BLaER1 treated with 17β-estradiol and CSF1 and Interleukin-3, amounts not matched to agents 10 nM and 100 nM (cell line): Measurements from ENCODE around the gene NSD2.

ENCODE experiments used
- H3K27ac ChIP-seq, 11 experiments: shearing (Covaris generic); formaldehyde crosslinking; 2 replicates each; pipeline ENCODE4 v1.8.1; 2022
- H3K27me3 ChIP-seq, 11 experiments: shearing (Covaris generic); formaldehyde crosslinking; 2 replicates each; pipeline ENCODE4 v1.8.1; 2022
- H3K36me3 ChIP-seq, 11 experiments: shearing (Covaris generic); formaldehyde crosslinking; 2 replicates each; pipeline ENCODE4 v1.8.1; 2022
- H3K4me1 ChIP-seq, 10 experiments: shearing (Covaris generic); formaldehyde crosslinking; 2 replicates each; pipeline ENCODE4 v1.8.1; 2022
- H3K4me2 ChIP-seq, 11 experiments: shearing (Covaris generic); formaldehyde crosslinking; 2 replicates each; pipeline ENCODE4 v1.8.1; 2022
- H3K4me3 ChIP-seq, 10 experiments: shearing (Covaris generic); formaldehyde crosslinking; 2 replicates each; pipeline ENCODE4 v1.8.1; 2022
- H3K9ac ChIP-seq, 11 experiments: shearing (Covaris generic); formaldehyde crosslinking; 2 replicates each; pipeline ENCODE4 v1.8.1; 2022
- H3K9me3 ChIP-seq, 11 experiments: shearing (Covaris generic); formaldehyde crosslinking; replicated peaks in 1 of 11; 2 replicates each; pipeline ENCODE4 v1.8.1; 2022
- H4K20me1 ChIP-seq, 11 experiments: shearing (Covaris generic); formaldehyde crosslinking; 2 replicates each; pipeline ENCODE4 v1.8.1; 2022
- Cebpa-rat ChIP-seq, 11 experiments: shearing (Covaris generic); IDR thresholded peaks; 2 replicates each; pipeline ENCODE4 v1.8.1; 2022

NSD2 gene

GRCh38 chr4:1956631-1957030, 85.4 kb downstream of the NSD2 start:
- Histone ChIP-seq H3K27me3 (no peaks in the 10 kb centered on the region), H4K20me1 (peaks cover 0 to 50% (median 19%) of the 10 kb centered on the region in 11 experiments; a peak in 11 of 22 replicates), H3K27ac (no peak overlapping the region), H3K4me2 (no peak overlapping the region), H3K36me3 (peaks cover 95 to 100% (median 100%) of the 10 kb centered on the region in 11 experiments), H3K4me1 (no peaks in the 10 kb centered on the region), H3K9me3 (no peaks in the 10 kb centered on the region), H3K4me3 (no peak overlapping the region), H3K9ac (no peak overlapping the region)
- no peak for TF ChIP-seq Cebpa-rat (IDR thresholded peaks at IDR 0.05)

- H3K27me3 ChIP-seq: no peaks in the 10 kb centered on the region
- H3K9me3 ChIP-seq: no peaks in the 10 kb centered on the region
- no peak for TF ChIP-seq Cebpa-rat (IDR thresholded peaks at IDR 0.05)
- no peak overlapping the region for H3K4me3 ChIP-seq
- H3K9ac ChIP-seq: no peak overlapping the region
- H4K20me1 ChIP-seq: peaks cover 0 to 44% (median 19%) of the 10 kb centered on the region in 11 experiments; a peak in 10 of 22 replicates
- no peaks in the 10 kb centered on the region for H3K4me1 ChIP-seq
- H3K27ac ChIP-seq: no peak overlapping the region
- no peak overlapping the region for H3K4me2 ChIP-seq
- H3K36me3 ChIP-seq: peaks cover 95 to 100% (median 100%) of the 10 kb centered on the region in 11 experiments
Measured at GRCh38 chr4:1958276-1959103, 87.3 kb downstream of the NSD2 start.

- no peak for TF ChIP-seq Cebpa-rat (IDR thresholded peaks at IDR 0.05)
- H3K36me3 ChIP-seq: peaks cover 97 to 100% (median 100%) of the 10 kb centered on the region in 11 experiments
- H3K4me1 ChIP-seq: no peaks in the 10 kb centered on the region
- H3K4me2 ChIP-seq: no peak overlapping the region
- H3K4me3 ChIP-seq: no peak overlapping the region
- no peaks in the 10 kb centered on the region for H3K27me3 ChIP-seq
- H4K20me1 ChIP-seq: peaks cover 0 to 46% (median 19%) of the 10 kb centered on the region in 11 experiments; a peak in 10 of 22 replicates
- no peaks in the 10 kb centered on the region for H3K9me3 ChIP-seq
- no peak overlapping the region for H3K9ac ChIP-seq
- no peak overlapping the region for H3K27ac ChIP-seq
Measured at GRCh38 chr4:1959104-1959384, 87.9 kb downstream of the NSD2 start.

- H3K27me3 ChIP-seq: no peaks in the 10 kb centered on the region
- H3K36me3 ChIP-seq: peaks cover 91 to 100% (median 100%) of the 10 kb centered on the region in 11 experiments
- H3K27ac ChIP-seq: no peak overlapping the region
- H3K4me2 ChIP-seq: no peak overlapping the region
- H3K9me3 ChIP-seq: no peaks in the 10 kb centered on the region
- no peak for TF ChIP-seq Cebpa-rat (IDR thresholded peaks at IDR 0.05)
- H3K9ac ChIP-seq: no peak overlapping the region
- no peak overlapping the region for H3K4me3 ChIP-seq
- H4K20me1 ChIP-seq: peaks cover 0 to 46% (median 19%) of the 10 kb centered on the region in 11 experiments; a peak in 10 of 22 replicates
- no peaks in the 10 kb centered on the region for H3K4me1 ChIP-seq
Measured at GRCh38 chr4:1960170-1960825, 89.1 kb downstream of the NSD2 start.

GRCh38 chr4:1961038-1961437, 89.8 kb downstream of the NSD2 start:
- Histone ChIP-seq H3K27me3 (no peaks in the 10 kb centered on the region), H3K9me3 (no peaks in the 10 kb centered on the region), H3K36me3 (peaks cover 89 to 100% (median 100%) of the 10 kb centered on the region in 11 experiments), H3K27ac (no peak overlapping the region), H3K9ac (no peak overlapping the region), H3K4me1 (no peaks in the 10 kb centered on the region), H4K20me1 (peaks cover 0 to 46% (median 19%) of the 10 kb centered on the region in 11 experiments; a peak in 10 of 22 replicates), H3K4me3 (no peak overlapping the region), H3K4me2 (no peak overlapping the region)
- TF ChIP-seq Cebpa-rat (IDR thresholded peaks at IDR 0.05): no peak

GRCh38 chr4:1961563-1961962, 90.4 kb downstream of the NSD2 start:
- Histone ChIP-seq H4K20me1 (peaks cover 0 to 43% (median 17%) of the 10 kb centered on the region in 11 experiments; a peak in 10 of 22 replicates), H3K4me3 (no peak overlapping the region), H3K27ac (no peak overlapping the region), H3K9ac (no peak overlapping the region; a peak in 1 of 22 replicates), H3K9me3 (no peaks in the 10 kb centered on the region), H3K36me3 (peaks cover 84 to 100% (median 99%) of the 10 kb centered on the region in 11 experiments), H3K4me1 (no peaks in the 10 kb centered on the region), H3K4me2 (no peak overlapping the region), H3K27me3 (no peaks in the 10 kb centered on the region)
- TF ChIP-seq Cebpa-rat (IDR thresholded peaks at IDR 0.05): no peak

GRCh38 chr4:1962980-1963379, 91.8 kb downstream of the NSD2 start:
- peaks cover 72 to 100% (median 99%) of the 10 kb centered on the region in 11 experiments for H3K36me3 ChIP-seq
- H4K20me1 ChIP-seq: peaks cover 0 to 42% (median 13%) of the 10 kb centered on the region in 11 experiments; a peak in 10 of 22 replicates
- no peak for TF ChIP-seq Cebpa-rat (IDR thresholded peaks at IDR 0.05)
- H3K27ac ChIP-seq: no peak overlapping the region
- H3K27me3 ChIP-seq: no peaks in the 10 kb centered on the region
- no peak overlapping the region for H3K4me2 ChIP-seq
- no peak overlapping the region for H3K4me3 ChIP-seq
- H3K9me3 ChIP-seq: no peaks in the 10 kb centered on the region
- no peaks in the 10 kb centered on the region for H3K4me1 ChIP-seq
- H3K9ac ChIP-seq: no peak overlapping the region

- no peak for TF ChIP-seq Cebpa-rat (IDR thresholded peaks at IDR 0.05)
- H4K20me1 ChIP-seq: peaks cover 0 to 36% (median 13%) of the 10 kb centered on the region in 11 experiments; a peak in 9 of 22 replicates
- no peak overlapping the region for H3K4me3 ChIP-seq
- H3K9me3 ChIP-seq: no peaks in the 10 kb centered on the region
- no peak overlapping the region for H3K4me2 ChIP-seq
- peaks cover 71 to 100% (median 99%) of the 10 kb centered on the region in 11 experiments for H3K36me3 ChIP-seq
- H3K9ac ChIP-seq: no peak overlapping the region
- no peaks in the 10 kb centered on the region for H3K4me1 ChIP-seq
- no peaks in the 10 kb centered on the region for H3K27me3 ChIP-seq
- H3K27ac ChIP-seq: no peak overlapping the region
Measured at GRCh38 chr4:1964443-1964842, 93.2 kb downstream of the NSD2 start.

- H3K27me3 ChIP-seq: no peaks in the 10 kb centered on the region
- H3K4me2 ChIP-seq: no peak overlapping the region
- no peaks in the 10 kb centered on the region for H3K9me3 ChIP-seq
- peaks cover 68 to 100% (median 99%) of the 10 kb centered on the region in 11 experiments for H3K36me3 ChIP-seq
- TF ChIP-seq Cebpa-rat (IDR thresholded peaks at IDR 0.05): no peak
- H3K4me1 ChIP-seq: no peaks in the 10 kb centered on the region
- no peak overlapping the region for H3K4me3 ChIP-seq
- peaks cover 0 to 34% (median 13%) of the 10 kb centered on the region in 11 experiments; a peak in 9 of 22 replicates for H4K20me1 ChIP-seq
- no peak overlapping the region for H3K9ac ChIP-seq
- H3K27ac ChIP-seq: no peak overlapping the region
Measured at GRCh38 chr4:1964971-1965370, 93.8 kb downstream of the NSD2 start.
